Activated naive CD4-positive, alpha-beta T cell treated with anti-CD3 and anti-CD28 coated beads, Interleukin-2, amount 10 ng/mL, durations not matched to agents 7 days and 5 days (primary cell): ENCODE measurements around the gene TBC1D20.
A peak's percentile ranks its signal among the peaks of the same experiment; 100 is the strongest.

Experiments used
- CTCF ChIA-PET: fragments of 350-600 bp; sonication (Branson Sonifier 250); formaldehyde crosslinking; loops from one replicate; lab custom pipeline; 2021; ENCODE audit warnings: antibody characterized with exemption; lab: Charles Lee
- DNase-seq: peaks from one replicate; pipeline ENCODE4 v3.0.0-alpha.2; 2020
- H3K27ac Mint-ChIP-seq: one replicate; pipeline ENCODE4 v1.8.0; 2021; ENCODE audit warnings: mild to moderate bottlenecking, moderate library complexity, mixed read lengths
- H3K27me3 Mint-ChIP-seq: one replicate; pipeline ENCODE4 v1.8.0; 2021; ENCODE audit warnings: mild to moderate bottlenecking, mixed read lengths
- H3K36me3 Mint-ChIP-seq: one replicate; pipeline ENCODE4 v1.8.0; 2021; ENCODE audit warnings: mixed read lengths
- H3K4me1 Mint-ChIP-seq: one replicate; pipeline ENCODE4 v1.8.0; 2021; ENCODE audit warnings: mixed read lengths
- H3K4me3 Mint-ChIP-seq: one replicate; pipeline ENCODE4 v1.8.0; 2021; ENCODE audit warnings: mild to moderate bottlenecking, moderate library complexity, mixed read lengths
- H3K9me3 Mint-ChIP-seq: one replicate; pipeline ENCODE4 v1.8.0; 2021; ENCODE audit warnings: mixed read lengths

TBC1D20 gene

DNA sequence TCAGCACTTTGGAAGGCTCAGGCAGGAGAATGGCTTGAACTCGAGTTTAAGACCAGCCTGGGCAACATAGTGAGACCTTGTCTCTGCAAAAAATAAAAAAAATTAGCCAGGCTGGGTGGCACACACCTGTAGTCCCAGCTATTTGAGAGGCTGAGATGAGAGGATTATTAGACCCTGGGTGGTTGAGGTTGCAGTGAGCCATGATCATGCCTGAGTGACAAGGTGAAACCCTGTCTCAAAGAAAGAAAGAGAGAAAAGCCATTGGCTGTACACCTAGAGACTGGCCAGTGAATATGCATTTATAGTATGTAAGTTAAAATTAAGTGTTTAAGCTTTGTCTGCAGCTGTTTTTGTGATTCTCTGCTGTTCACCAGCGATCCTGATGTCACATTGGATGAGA lies 48.2 kb downstream of the TBC1D20 start:
- H3K4me1 Mint-ChIP-seq = peaks cover 52% of the 10 kb centered on the region
- no peak for DNase-seq
- peaks cover 3% of the 10 kb centered on the region for H3K9me3 Mint-ChIP-seq
- H3K27ac Mint-ChIP-seq = peak overlapping the region; percentile 2
- CTCF ChIA-PET = no interaction called here
- peaks cover 71% of the 10 kb centered on the region for H3K36me3 Mint-ChIP-seq
- no peaks in the 10 kb centered on the region for H3K27me3 Mint-ChIP-seq
- no peak overlapping the region for H3K4me3 Mint-ChIP-seq

DNA sequence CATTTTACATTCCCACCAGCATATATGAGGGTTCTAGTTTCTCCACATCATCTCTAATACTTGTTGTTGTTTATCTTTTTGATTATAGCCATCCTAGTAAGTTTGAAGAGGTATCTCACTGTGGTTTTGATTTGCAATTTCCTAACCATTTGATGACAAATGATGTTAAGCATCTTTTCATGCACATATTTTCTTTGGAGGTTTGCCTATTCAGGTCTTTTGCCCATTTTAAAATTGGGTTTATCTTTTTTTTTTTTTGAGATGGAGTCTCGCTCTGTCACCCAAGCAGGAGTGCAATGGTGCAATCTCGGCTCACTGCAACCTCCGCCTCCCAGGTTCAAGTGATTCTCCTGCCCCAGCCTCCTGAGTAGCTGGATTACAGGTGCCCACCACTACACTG lies 50.3 kb downstream of the TBC1D20 start:
- H3K36me3 Mint-ChIP-seq = peaks cover 64% of the 10 kb centered on the region
- CTCF ChIA-PET = interaction anchor here (1.7 kb wide), 1 partner anchor 26 kb away, joined by 3 read pairs; no protein-coding TSS in a partner anchor
- H3K9me3 Mint-ChIP-seq = peaks cover 3% of the 10 kb centered on the region
- peaks cover 59% of the 10 kb centered on the region for H3K4me1 Mint-ChIP-seq
- no peak overlapping the region for H3K27ac Mint-ChIP-seq
- no peak for DNase-seq
- no peak overlapping the region for H3K4me3 Mint-ChIP-seq
- H3K27me3 Mint-ChIP-seq = no peaks in the 10 kb centered on the region

DNA sequence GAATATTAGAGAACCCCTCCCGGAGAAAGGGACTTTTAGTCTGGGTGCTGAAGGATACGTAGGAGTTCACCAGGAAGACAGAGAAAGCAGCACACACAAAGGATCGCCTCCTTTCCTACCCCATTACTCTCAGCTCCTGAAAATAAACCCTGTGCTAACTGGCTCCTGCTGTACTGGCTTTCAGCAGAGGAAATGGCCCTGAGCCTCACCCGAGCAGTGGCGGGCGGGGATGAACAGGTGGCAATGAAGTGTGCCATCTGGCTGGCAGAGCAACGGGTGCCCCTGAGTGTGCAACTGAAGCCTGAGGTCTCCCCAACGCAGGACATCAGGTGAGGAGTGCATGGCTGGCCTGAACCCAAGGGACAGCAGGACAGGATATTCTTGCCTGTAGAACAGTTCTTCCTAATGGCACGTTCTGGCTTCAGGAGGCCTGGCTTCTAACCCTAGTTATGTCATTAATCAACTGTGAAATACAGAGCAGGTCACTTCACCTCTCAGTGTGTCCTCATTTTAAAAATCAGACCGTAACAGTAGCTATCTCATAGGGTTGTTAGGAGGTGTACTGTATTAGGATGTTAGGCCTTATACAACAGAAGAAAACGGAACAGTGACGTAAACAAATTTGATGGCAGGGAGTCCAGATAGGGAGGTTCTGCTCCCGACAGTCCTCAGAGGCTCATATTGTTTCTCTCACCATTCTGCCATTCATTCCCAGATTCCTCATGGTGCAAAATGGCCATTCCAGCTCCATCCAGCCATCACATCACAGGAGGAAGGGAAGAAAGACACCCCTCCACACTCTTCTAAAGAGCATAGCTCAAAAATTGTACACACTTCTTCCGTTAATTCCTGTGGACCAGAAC lies 52.4 kb downstream of the TBC1D20 start:
- CTCF ChIA-PET = interaction anchor here (0.8 to 1.9 kb wide), 4 partner anchors 22 to 69 kb away, joined by 3 to 12 read pairs (median 4); no protein-coding TSS in a partner anchor
- Mint-ChIP-seq H3K27me3 (no peaks in the 10 kb centered on the region), H3K9me3 (peaks cover 3% of the 10 kb centered on the region)

DNA sequence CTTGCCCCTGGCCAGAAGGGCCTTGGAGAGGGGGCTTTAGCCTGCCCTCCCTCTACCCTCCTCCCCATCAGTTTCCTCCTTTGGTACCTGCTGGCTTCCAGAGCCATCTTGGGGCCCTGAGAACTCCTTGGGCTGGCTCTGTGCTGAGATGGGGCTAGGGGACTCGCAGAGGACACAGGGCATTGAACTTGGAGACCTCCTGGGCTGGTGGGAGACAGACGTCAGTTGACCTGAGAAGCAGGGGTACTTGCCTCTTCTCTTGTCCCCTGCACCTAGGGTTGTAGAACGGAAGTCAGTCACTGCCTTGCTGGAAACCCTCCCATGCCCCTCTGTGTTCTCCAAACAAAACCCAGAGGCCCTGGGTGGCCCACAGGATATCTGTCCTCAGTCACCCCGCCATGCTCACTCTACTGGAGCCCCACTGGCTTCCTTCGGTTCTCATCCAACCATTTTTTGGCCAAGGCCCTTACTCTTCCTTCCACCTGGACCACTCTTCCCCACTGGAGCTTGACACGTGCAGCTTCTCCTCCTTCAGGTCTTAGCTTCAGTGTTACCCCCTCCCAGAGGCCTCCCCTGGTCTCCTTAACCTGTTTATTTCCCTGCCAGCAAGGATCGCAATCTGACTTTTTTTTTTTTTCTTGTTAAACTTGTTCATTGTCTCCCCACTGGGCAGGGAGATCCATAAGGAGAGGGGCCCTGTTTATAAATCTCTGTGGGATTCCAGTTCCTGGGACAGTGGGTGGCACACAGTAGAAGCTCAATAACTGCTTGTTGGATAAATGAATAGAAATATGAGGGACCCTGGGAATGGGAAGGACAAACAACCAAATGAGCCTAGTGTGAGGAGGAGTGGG lies 53.3 kb downstream of the TBC1D20 start:
- Mint-ChIP-seq H3K4me3 (peak overlapping the region; percentile 95), H3K4me1 (peaks cover 55% of the 10 kb centered on the region), H3K27me3 (no peaks in the 10 kb centered on the region), H3K36me3 (peaks cover 51% of the 10 kb centered on the region), H3K9me3 (peaks cover 3% of the 10 kb centered on the region), H3K27ac (peak overlapping the region; percentile 89)
- CTCF ChIA-PET = interaction anchor here (0.6 to 1.9 kb wide), 5 partner anchors 23 to 456 kb away, joined by 3 to 12 read pairs (median 3); partner anchors contain the start of gene FAM110A
- peak; percentile 50 for DNase-seq

More for the DNA sequence above, 52.4 kb downstream of the TBC1D20 start:
- peak overlapping the region; percentile 95 for H3K4me3 Mint-ChIP-seq
- H3K36me3 Mint-ChIP-seq = peaks cover 49% of the 10 kb centered on the region
- H3K4me1 Mint-ChIP-seq = peaks cover 58% of the 10 kb centered on the region
- peak overlapping the region; percentile 89 for H3K27ac Mint-ChIP-seq
- peak; percentile 32 for DNase-seq

DNA sequence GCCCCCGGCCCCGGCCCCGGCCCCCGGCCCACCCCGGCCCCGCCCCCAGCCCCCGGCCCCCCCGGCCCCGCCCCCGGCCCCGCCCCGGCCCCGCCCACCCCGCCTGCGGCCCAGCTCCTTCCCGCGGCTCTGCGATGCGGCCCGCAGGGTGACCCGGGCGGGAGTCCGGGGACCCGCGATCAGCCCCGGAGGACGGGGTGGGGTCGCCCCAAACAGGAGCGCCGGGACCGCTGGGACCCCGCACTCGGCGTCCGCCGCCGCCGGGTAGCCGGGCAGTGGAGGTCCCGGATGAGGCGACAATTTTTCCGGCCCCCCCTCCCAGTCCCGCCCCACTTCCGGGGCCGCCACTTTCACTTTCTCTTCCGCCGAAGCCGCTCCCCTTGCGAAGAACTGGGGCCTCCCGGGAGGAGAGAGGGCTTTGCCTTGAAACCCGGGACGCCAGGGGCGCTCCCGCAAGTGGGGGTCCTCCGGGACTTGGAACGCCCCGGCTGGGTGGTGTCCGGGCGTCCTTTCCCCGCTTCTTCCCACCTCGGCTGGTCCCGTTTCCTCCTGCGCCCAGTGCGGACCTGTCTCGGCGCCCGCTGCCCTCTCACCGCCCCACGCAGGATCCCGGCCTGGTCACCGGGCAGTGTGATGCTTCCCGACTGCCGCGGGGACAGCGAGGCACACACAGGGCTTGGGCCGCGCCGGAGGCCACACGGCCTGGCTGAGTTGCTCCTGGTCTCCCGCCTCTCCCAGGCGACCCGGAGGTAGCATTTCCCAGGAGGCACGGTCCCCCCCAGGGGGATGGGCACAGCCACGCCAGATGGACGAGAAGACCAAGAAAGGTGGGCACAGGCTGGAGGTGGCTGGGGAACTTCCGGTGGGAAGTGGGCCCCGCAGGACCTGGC lies 54.1 kb downstream of the TBC1D20 start, which contains the start of gene RBCK1:
Gene RBCK1, plus strand, starts transcription at position 347 of the 890 bp plus-strand sequence. Its CDS starts 459 bp downstream, at position 806.
- peaks cover 54% of the 10 kb centered on the region for H3K4me1 Mint-ChIP-seq
- CTCF ChIA-PET = interaction anchor here (0.8 to 1.6 kb wide), 12 partner anchors 11 to 232 kb away, joined by 3 to 10 read pairs (median 4); no protein-coding TSS in a partner anchor
- peaks cover 46% of the 10 kb centered on the region for H3K36me3 Mint-ChIP-seq

DNA sequence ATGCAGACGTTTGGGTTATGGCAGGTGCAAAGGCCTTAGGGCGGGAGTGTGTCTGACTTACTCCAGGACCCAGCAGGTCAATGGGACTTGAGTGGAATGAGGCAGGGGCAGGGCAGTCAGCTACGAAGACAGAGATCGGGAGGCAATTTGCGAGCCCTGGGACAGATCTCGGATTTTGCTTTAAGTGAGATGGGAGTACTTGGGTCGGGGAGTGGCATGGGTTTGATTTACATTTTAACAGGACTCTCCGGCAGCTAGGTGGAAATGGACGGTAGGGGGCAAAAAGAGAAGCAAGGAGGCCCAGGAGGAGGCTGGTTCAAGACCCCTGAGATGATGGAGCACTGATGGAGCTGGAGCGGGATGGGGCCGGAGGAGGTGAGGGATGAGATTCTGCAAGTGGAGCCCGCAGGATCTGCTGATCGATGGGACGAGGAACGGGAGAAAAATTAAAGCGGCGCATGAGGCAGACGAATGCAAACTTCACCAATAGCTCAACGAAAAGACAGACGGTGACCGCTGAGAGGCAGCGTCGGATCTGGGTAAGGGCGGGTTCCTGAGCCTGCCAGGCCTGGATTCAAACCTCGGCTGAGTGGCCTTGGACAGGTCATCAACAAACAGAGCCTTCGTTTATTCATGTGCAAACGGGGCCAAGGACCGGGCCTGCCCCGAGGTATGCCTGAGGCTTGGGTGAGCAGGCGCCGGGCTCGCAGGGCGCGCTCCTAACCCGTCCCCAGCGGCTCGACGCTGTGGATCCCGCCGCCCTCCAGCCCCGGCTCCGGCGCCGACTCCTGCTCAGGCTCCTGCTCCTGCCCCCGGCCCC lies 55.0 kb downstream of the TBC1D20 start:
- CTCF ChIA-PET = interaction anchor here (0.8 to 1.6 kb wide), 13 partner anchors 12 to 233 kb away, joined by 3 to 10 read pairs (median 3); no protein-coding TSS in a partner anchor

More for the DNA sequence above, 54.1 kb downstream of the TBC1D20 start, which contains the start of gene RBCK1:
- no peaks in the 10 kb centered on the region for H3K27me3 Mint-ChIP-seq
- H3K9me3 Mint-ChIP-seq = peaks cover 8% of the 10 kb centered on the region
- peak within 1 kb of the TSS; percentile 95 for H3K4me3 Mint-ChIP-seq
- H3K27ac Mint-ChIP-seq = peak within 1 kb of the TSS; percentile 95
- DNase-seq = peak; percentile 92

DNA sequence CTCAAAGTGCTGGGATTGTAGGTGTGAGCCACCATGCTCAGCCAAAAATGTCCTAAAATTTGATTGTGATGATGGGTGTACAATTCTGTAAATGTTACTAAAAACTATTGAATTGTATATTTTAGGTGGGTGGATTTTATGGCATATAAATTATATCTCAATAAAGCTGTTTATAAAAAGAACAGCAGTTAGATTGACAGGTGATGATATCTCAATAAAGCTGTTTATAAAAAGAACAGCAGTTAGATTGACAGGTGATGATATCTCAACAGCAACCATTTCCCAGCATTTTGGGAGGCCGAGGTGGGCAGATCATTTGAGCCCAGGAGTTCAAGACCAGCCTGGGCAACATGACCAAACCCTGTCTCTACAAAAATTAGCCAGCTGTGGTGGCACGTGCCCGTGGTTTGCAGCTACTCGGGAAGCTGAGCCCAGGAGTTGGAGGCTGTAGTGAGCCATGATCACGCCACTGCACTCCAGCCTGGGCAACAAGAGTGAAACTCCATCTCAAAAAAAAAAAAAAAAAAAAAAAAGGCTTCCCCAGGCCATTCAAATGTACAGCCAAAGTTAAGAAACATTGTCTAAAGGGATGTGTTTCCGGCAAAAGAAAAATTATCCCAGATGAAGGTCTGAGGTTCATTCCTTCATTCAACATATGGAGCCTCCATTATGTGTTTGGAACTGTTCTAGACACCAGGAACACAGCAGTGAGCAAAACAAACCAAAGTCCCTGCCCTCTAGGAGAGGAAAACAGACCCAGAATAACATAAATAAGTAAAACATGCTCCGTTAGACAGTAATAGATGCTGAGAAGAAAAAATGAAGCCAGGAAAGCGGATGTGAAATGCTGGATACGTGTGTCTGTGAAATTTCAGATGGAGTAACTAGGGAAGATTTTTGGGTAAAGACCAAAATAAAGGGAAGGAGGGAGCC lies 55.9 kb downstream of the TBC1D20 start:
- CTCF ChIA-PET = interaction anchor here (0.6 to 1.6 kb wide), 8 partner anchors 24 to 104 kb away, joined by 3 to 10 read pairs (median 4); no protein-coding TSS in a partner anchor
- H3K4me1 Mint-ChIP-seq = peaks cover 56% of the 10 kb centered on the region
- H3K36me3 Mint-ChIP-seq = peaks cover 29% of the 10 kb centered on the region
- no peak for DNase-seq
- H3K27ac Mint-ChIP-seq = peak overlapping the region; percentile 95
- H3K4me3 Mint-ChIP-seq = peak overlapping the region; percentile 85
- no peaks in the 10 kb centered on the region for H3K27me3 Mint-ChIP-seq
- H3K9me3 Mint-ChIP-seq = peaks cover 4% of the 10 kb centered on the region

More for the DNA sequence above, 55.0 kb downstream of the TBC1D20 start:
- peak; percentile 85 for DNase-seq
- Mint-ChIP-seq H3K27ac (peak overlapping the region; percentile 95), H3K4me3 (peak overlapping the region; percentile 85), H3K27me3 (no peaks in the 10 kb centered on the region), H3K36me3 (peaks cover 37% of the 10 kb centered on the region), H3K4me1 (peaks cover 55% of the 10 kb centered on the region), H3K9me3 (peaks cover 8% of the 10 kb centered on the region)

DNA sequence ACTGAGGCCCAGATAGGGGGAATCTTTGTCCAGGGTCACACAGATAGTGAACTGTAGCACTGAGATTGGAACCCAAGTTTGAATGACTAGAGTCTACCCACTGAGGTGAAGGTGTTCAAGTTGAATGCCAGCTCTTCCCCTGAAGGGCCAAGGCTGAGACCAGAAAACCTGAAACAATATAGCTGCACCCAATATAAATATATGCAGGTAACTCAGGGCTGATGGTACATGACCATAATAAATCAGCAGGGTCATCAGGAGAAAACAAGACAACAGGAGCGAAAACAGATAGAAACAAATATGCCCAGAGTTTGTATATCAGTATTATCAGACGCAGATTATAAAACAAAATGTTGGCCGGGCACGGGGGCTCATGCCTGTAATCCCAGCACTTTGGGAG lies 58.2 kb downstream of the TBC1D20 start:
- Mint-ChIP-seq H3K36me3 (peaks cover 8% of the 10 kb centered on the region), H3K27ac (no peak overlapping the region), H3K4me3 (no peak overlapping the region), H3K4me1 (peaks cover 45% of the 10 kb centered on the region), H3K27me3 (no peaks in the 10 kb centered on the region), H3K9me3 (peaks cover 4% of the 10 kb centered on the region)
- CTCF ChIA-PET = interaction anchor here (0.7 kb wide), 1 partner anchor 715 kb away, joined by 3 read pairs; no protein-coding TSS in a partner anchor
- DNase-seq = no peak

DNA sequence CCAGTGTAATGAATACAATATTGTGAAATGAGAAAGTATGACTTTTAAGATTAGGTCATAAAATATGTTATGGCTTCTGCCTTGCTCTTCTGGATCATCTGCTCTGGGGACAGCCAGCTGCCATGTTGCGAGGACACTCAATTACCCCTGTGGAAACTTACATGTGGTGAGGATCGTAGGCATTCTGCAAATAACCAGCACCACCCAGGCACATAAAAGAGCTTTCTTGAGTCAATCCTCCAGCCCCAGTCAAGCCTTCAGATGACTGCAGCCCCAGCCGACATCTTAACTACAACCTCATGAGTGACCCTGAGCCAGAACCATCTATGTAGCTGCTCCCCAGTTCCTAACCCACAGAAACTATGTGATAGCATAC lies 58.8 kb downstream of the TBC1D20 start:
- H3K4me1 Mint-ChIP-seq = peaks cover 44% of the 10 kb centered on the region
- no peaks in the 10 kb centered on the region for H3K27me3 Mint-ChIP-seq
- no peak overlapping the region for H3K4me3 Mint-ChIP-seq
- DNase-seq = no peak
- peaks cover 6% of the 10 kb centered on the region for H3K36me3 Mint-ChIP-seq
- H3K27ac Mint-ChIP-seq = peak overlapping the region; percentile 24
- CTCF ChIA-PET = no interaction called here
- peaks cover 4% of the 10 kb centered on the region for H3K9me3 Mint-ChIP-seq

DNA sequence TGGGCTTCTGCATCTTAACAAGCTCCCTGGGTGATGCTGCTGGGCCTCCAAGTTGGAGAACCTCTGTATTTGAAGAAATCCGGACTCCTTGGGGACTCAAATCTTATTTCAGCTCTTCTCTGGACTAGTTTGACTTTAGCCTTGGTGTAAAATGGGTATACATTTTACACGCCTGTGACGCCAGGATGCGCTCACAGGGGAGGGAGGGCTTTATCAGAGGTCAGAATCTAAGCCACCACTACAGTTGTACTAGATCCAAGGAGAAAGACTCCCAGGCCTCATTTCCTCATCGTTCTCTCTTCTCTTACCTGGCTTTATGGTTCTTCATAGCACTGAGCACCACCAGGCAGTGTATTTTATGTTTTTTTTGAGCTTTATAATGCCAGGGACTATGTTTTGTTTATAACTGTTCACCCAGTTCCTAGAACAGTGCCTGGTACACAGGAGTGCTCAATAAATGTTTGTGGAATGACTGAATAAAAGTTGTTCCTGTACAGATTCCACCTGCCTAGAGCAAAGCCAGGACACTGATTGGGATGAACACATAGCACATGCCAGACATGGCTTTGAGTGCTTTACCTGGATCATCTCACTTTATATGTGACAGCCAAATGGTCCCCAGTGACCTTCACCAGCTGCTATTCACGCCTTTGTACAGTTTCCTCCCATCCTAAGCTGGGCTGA lies 59.3 kb downstream of the TBC1D20 start:
- Mint-ChIP-seq H3K9me3 (peaks cover 4% of the 10 kb centered on the region), H3K27me3 (no peaks in the 10 kb centered on the region), H3K27ac (no peak overlapping the region), H3K4me3 (no peak overlapping the region), H3K36me3 (peaks cover 9% of the 10 kb centered on the region), H3K4me1 (peaks cover 44% of the 10 kb centered on the region)
- CTCF ChIA-PET = no interaction called here
- DNase-seq = no peak

DNA sequence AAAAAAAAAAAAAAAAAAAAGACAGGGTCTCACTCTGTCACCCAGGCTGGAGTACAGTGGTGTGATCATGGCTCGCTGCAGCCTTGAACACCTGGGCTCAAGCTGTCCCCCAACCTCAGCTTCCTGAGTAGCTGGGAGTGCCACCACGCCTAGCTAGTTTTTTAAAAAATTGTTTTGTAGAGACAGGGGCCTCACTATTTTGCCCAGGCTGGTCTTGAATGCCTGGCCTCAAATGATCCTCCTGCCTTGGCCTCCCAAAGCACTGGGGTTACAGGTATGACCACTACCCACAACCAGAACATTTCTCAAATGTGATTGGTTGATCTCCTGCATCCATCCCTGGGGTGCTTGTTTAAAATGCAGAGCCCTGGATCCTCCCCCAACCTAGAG lies 59.8 kb downstream of the TBC1D20 start:
- H3K4me1 Mint-ChIP-seq = peaks cover 43% of the 10 kb centered on the region
- H3K27me3 Mint-ChIP-seq = no peaks in the 10 kb centered on the region
- peaks cover 4% of the 10 kb centered on the region for H3K9me3 Mint-ChIP-seq
- no peak overlapping the region for H3K4me3 Mint-ChIP-seq
- CTCF ChIA-PET = no interaction called here
- no peak overlapping the region for H3K27ac Mint-ChIP-seq
- peak; percentile 42 for DNase-seq
- peaks cover 14% of the 10 kb centered on the region for H3K36me3 Mint-ChIP-seq
